Astrocyte (in vitro differentiated cells and primary cell): ENCODE data around the gene CD226. TPM values are rescaled to one million over a fixed set of nuclear protein-coding genes. Genes with fewer than 3 reads are reported as not detected.

Experiments used
- DNase-seq: peaks from one replicate; pipeline ENCODE4 v3.0.0-alpha.2; 2010; ENCODE audit warnings: low read depth
- FAIRE-seq: peaks from 2 replicates; lab custom pipeline; 2011; peaks lifted over from hg19 to GRCh38; lab: Jason Lieb, UNC
- H2AFZ ChIP-seq: 2 replicates; pipeline ENCODE4 v1.6.0; 2012; ENCODE audit warnings: low read depth, low read length, inconsistent platforms
- H3K27ac ChIP-seq: 2 replicates; pipeline ENCODE4 v1.5.1; 2011; ENCODE audit warnings: low read depth, low read length, inconsistent platforms
- H3K27me3 ChIP-seq: 2 replicates; pipeline ENCODE4 v1.6.0; 2011; ENCODE audit warnings: low read length, inconsistent platforms; ENCODE audit not compliant: insufficient read depth
- H3K36me3 ChIP-seq: 2 replicates; pipeline ENCODE4 v1.5.1; 2011; ENCODE audit warnings: low read length, inconsistent platforms; ENCODE audit not compliant: insufficient read depth
- H3K4me1 ChIP-seq: 2 replicates; pipeline ENCODE4 v1.5.1; 2011; ENCODE audit warnings: low read length, inconsistent platforms; ENCODE audit not compliant: insufficient read depth
- H3K4me2 ChIP-seq: 2 replicates; pipeline ENCODE4 v1.6.0; 2012; ENCODE audit warnings: low read length, inconsistent platforms
- H3K4me3 ChIP-seq: 2 replicates; pipeline ENCODE4 v1.5.1; 2011; ENCODE audit warnings: low read depth, mild to moderate bottlenecking, low read length, inconsistent platforms; ENCODE audit not compliant: insufficient read depth
- H3K79me2 ChIP-seq: 2 replicates; pipeline ENCODE4 v1.6.0; 2012; ENCODE audit warnings: mild to moderate bottlenecking, low read length, inconsistent platforms; ENCODE audit not compliant: insufficient read depth
- H3K9ac ChIP-seq: 2 replicates; pipeline ENCODE4 v1.6.0; 2012; ENCODE audit warnings: mild to moderate bottlenecking, low read length, inconsistent platforms
- H3K9me3 ChIP-seq: 2 replicates; pipeline ENCODE4 v1.5.1; 2012; ENCODE audit warnings: low read depth, mild to moderate bottlenecking, low read length, inconsistent platforms; ENCODE audit not compliant: insufficient read depth
- H4K20me1 ChIP-seq: 2 replicates; pipeline ENCODE4 v1.6.0; 2012; ENCODE audit warnings: low read length, inconsistent platforms; ENCODE audit not compliant: insufficient read depth
- H3K27ac Mint-ChIP-seq: one replicate; pipeline ENCODE4 v1.8.0; 2021; ENCODE audit warnings: mild to moderate bottlenecking, mixed read lengths; ENCODE audit not compliant: unreplicated experiment
- H3K27me3 Mint-ChIP-seq: one replicate; pipeline ENCODE4 v1.8.0; 2021; ENCODE audit warnings: low read depth, mixed read lengths; ENCODE audit not compliant: unreplicated experiment
- H3K36me3 Mint-ChIP-seq: one replicate; pipeline ENCODE4 v1.8.0; 2021; ENCODE audit warnings: low read depth, mixed read lengths; ENCODE audit not compliant: unreplicated experiment
- H3K4me1 Mint-ChIP-seq: one replicate; pipeline ENCODE4 v1.8.0; 2021; ENCODE audit warnings: low read depth, mixed read lengths; ENCODE audit not compliant: unreplicated experiment
- H3K4me3 Mint-ChIP-seq: one replicate; pipeline ENCODE4 v1.8.0; 2021; ENCODE audit warnings: mild to moderate bottlenecking, moderate library complexity, mixed read lengths; ENCODE audit not compliant: unreplicated experiment
- H3K9me3 Mint-ChIP-seq: one replicate; pipeline ENCODE4 v1.8.0; 2021; ENCODE audit warnings: mild to moderate bottlenecking, mixed read lengths; ENCODE audit not compliant: unreplicated experiment
- CTCF ChIP-seq: IDR thresholded peaks from 2 replicates; pipeline ENCODE4 v1.5.1; 2011; ENCODE audit warnings: low read depth, mild to moderate bottlenecking, inconsistent platforms, low read length, moderate library complexity; ENCODE audit not compliant: insufficient read depth
- EZH2 ChIP-seq: IDR thresholded peaks from 2 replicates; pipeline ENCODE4 v1.6.1; 2012; ENCODE audit warnings: mild to moderate bottlenecking, low read length, inconsistent platforms; ENCODE audit not compliant: insufficient read depth
- total RNA-seq: library from RNA; stranded (reverse); gene quantifications from 2 replicates; pipeline ENCODE4 v1.2.1, GENCODE V29; 2021

Gene CD226
- total RNA-seq, 1 donor from 2014 or later: 0.07 TPM

- Histone ChIP-seq H3K4me1 (no peaks in the 10 kb centered on the region), H3K9ac (no peak overlapping the region), H3K9me3 (no peaks in the 10 kb centered on the region), H3K27me3 (no peaks in the 10 kb centered on the region), H3K4me2 (no peak overlapping the region), H3K36me3 (no peaks in the 10 kb centered on the region), H3K79me2 (no peaks in the 10 kb centered on the region), H3K27ac (no peak overlapping the region), H2AFZ (no peak overlapping the region), H3K4me3 (no peak overlapping the region), H4K20me1 (no peaks in the 10 kb centered on the region)
- Mint-ChIP-seq H3K4me1 (no peaks in the 10 kb centered on the region), H3K9me3 (peaks cover 2% of the 10 kb centered on the region), H3K36me3 (no peaks in the 10 kb centered on the region), H3K4me3 (no peak overlapping the region), H3K27ac (no peak overlapping the region), H3K27me3 (no peaks in the 10 kb centered on the region)
- no peak for FAIRE-seq
- DNase-seq: no peak
- TF ChIP-seq CTCF (no peak), EZH2 (no peak)
Measured at GRCh38 chr18:69808399-69808798, 139.3 kb downstream of the CD226 start.

DNA sequence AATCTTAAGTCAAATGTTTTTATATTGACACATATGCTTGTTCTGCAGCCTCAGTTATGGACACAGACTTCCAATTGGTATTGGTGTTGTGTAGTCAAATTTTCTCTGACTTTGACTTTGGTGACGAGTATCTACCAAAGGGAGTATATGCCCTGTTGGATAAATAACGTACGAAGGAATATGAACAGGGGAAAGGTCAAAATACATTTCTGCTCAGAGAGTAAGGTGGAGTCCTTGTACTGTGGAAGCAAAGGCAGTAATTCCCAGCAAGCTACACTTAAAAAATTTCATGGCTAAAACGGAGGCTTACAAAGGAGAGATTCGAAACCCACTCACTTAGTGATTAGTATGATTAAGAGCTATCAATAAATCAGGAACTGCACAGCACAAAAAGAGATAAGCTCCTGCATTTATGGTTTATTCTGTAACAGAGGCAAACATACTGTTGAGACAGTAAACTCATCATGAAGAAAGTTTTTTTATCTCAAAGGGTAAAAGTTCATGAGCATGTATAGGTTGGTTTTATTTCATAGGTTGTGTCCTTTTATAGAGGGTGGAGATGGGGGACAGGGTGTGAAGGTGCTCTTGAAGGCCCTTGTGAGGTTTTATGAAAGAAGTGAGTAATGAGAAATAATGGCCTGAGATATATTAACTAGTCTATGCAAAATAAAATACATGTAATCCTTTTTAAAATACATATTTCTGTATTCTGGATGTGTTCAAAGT, 142.7 kb downstream of the CD226 start:
- H3K36me3 Mint-ChIP-seq: no peaks in the 10 kb centered on the region
- TF ChIP-seq EZH2: no peak
- no peak for TF ChIP-seq CTCF
- H3K27ac Mint-ChIP-seq: no peak overlapping the region
- Histone ChIP-seq H2AFZ (no peak overlapping the region), H3K9me3 (no peaks in the 10 kb centered on the region), H3K4me1 (no peaks in the 10 kb centered on the region), H3K27me3 (no peaks in the 10 kb centered on the region), H3K36me3 (no peaks in the 10 kb centered on the region), H3K9ac (no peak overlapping the region), H3K27ac (no peak overlapping the region), H3K4me3 (no peak overlapping the region), H4K20me1 (no peaks in the 10 kb centered on the region), H3K79me2 (no peaks in the 10 kb centered on the region), H3K4me2 (no peak overlapping the region)
- H3K4me1 Mint-ChIP-seq: no peaks in the 10 kb centered on the region
- no peaks in the 10 kb centered on the region for H3K27me3 Mint-ChIP-seq
- H3K4me3 Mint-ChIP-seq: no peak overlapping the region
- H3K9me3 Mint-ChIP-seq: peaks cover 2% of the 10 kb centered on the region
- no peak for FAIRE-seq
- no peak for DNase-seq
